Middle frontal gyrus (tissue), 1 donor: ENCODE results near the gene RAB28.

Experiments
- DNase-seq: peaks from one replicate; pipeline ENCODE4 v3.0.0-alpha.2; 2015; ENCODE audit warnings: low spot score; ENCODE audit errors: extremely low spot score

Gene RAB28

DNA sequence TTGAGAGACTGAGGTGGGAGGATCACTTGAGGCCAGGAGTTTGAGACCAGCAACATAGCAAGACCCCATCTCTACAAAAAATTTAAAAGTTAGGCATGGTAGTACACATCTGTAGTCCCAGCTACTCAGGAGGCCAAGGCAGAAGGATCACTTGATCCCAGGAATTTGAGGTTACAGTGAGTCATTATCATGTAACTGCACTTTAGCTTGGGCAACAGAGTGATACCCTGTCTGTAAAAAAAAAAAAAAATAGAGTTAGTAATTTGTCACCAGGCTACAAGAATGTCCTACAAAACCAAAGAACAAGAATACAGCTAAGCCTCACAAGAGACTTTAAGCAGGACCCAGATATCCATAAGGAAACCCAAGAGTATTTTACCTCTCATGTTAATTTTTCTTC, 27.0 kb upstream of the RAB28 start:
- no peak for DNase-seq

- DNase-seq, result no peak
These were observed 25.3 kb upstream of the RAB28 start for GRCh38 chr4:13509442-13509841.

DNA sequence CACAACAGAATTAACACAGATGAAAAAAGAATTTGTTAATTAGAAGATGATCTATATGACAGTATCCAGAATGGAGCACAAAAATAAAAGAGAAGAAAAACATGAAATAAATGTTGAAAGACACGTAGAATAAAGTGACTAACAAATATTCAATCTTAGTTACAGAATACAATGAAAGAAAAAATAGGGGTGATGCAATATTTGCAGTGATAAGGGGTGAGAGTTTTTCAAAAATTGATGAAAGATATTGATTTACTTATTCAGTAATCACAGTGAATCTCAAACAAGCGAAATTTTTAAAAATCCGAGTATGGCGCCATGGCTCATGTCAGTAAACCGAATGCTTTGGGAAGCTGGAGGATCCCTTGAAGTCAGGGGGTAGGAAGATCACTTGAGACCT, 20.2 kb upstream of the RAB28 start:
- no peak for DNase-seq

DNA sequence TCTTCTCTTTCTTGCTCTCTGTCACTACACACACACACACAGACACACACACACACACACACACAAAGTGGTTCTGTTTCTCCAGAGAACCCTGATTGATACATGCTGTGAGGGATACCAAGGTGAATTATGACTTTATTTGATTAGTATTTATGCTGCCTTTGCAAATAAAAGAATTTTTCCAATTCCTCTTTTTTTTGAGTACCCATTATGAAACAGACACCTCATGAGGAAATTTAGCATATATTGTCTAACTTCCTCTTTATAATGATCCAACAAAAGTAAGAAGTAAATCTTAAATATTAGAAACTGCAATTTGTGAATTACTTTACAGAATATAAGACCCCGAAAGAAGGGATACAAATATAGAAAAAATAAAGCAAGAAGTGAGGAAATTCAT, 14.3 kb upstream of the RAB28 start:
- no peak for DNase-seq

DNA sequence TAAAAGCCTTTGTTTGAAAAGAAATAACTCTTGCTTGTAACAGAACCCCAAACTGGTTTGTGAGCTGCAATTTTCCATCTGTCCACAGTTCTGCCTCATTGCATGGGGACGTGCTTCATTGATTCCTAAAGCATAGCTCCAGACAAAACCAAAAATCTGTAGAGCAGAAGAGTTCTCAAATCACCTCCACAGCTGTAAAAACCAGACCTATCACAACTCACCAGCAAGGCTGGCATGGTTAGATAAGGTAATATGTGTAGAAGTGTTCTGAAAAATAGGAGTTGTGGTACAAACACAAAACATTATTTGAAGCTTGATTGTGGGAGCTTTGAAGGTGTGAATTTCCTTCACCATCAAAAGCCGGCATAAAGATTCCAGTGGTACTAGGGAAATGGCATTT, 12.5 kb upstream of the RAB28 start:
- DNase-seq, result no peak

DNA sequence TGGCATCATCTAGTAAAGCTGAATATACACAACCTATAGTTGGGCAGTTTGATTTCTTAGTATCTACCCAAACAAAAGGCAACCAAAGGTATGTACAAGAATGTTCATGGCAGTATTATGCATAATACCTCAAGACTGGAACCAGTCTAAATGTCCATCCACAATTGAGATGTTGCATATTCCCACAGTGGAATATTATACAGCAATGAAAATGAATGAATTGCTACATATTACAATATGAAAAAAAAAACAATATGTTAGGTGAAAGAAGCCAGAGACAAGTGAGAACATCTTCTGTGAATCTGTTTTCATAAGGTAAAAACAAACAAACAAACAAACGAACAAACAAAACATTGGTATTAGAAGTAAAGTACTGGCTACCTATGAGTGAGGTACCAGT, 11.6 kb upstream of the RAB28 start:
- no peak for DNase-seq

DNA sequence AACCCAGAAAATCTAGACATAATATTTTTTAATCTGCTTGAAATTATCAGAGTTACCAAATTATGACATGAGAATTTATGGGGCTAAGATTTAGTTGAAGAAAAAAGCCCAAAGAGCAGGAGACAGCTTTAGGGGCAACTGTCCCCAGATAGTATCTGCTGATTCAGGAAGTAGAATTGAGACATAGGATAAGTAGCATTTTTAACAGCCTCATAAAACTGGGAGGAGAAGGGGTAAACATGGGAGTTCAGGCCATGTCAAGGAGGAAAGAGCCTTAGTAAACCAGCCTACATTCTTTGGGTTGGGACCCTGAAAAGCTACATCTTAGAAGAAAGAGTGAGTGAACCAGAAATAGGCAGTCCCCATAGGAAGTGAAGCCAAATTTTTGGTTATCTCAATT, 9.7 kb upstream of the RAB28 start:
- DNase-seq, result no peak

DNA sequence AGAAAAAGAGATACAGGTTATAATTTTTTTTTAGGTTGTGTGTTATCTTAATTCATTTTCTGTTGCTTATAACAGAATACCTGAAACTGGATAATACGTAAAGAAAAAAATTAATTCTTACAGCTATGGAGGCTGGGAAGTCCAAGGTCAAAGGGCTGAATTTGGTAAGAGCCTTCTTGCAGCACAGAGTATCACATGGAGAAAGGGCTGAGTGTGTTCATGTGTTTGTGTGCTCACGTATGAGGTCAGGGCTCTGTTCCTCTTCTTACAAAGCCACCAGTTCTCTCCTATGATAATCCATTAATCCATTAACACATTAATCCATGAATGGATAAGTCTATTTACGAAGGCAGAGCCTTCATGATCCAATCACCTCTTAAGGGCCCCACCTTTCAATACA, 8.6 kb upstream of the RAB28 start:
- no peak for DNase-seq

DNA sequence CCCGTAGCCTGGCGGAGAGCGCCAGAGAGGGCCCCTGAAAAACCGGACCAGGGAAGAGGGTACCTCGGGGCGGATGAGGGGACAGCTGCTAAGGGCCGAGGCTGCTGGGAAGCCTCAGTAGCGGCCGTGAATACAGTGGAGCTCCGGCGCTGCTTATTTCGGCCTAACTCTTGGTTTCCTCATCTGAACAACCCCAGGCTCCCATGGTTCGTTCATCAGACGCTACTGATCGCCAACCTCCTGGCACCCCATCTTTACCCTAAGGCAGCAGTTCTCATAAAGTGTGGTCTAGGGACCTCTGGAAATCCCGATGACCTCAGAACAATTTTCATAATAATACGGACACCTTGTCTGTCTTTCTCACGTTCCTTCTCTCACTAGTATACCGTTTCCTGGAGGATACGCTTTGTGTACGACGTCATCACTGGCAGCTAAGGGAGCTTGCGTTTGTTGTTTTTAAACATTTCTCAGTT, 645 bp upstream of the RAB28 start:
- no peak for DNase-seq

GRCh38 chr4:13483768-13484121, 395 bp downstream of the RAB28 start:
- no peak for DNase-seq

DNA sequence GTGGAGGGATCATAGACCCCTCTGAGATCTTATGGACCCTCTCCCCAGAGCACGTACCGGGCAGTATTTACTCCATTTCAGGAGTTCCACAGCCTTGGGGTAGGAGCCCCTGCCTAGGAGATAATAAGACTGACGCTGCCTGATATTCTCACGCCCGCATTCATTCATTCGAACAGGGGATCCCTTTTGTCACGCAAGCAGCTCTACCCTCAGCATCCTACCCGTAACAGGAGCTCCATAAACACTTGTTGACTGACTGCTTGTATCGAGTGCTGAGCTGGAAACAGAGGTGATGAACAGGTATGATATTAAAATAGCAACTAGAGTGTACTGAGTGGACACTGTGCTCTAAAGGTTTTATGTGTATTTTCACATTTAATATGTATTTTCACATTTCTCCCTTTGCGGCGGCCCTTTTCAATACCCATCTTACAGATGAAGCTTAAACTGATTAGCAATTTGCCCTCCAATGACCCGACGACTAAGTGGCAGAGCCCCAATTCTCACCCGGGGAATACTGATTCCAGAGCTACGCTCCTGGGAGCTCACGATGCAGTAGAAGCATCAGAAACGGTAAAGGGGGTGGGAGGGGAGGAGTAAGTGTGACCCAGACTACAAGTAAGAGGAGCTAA, 888 bp downstream of the RAB28 start:
- no peak for DNase-seq

DNA sequence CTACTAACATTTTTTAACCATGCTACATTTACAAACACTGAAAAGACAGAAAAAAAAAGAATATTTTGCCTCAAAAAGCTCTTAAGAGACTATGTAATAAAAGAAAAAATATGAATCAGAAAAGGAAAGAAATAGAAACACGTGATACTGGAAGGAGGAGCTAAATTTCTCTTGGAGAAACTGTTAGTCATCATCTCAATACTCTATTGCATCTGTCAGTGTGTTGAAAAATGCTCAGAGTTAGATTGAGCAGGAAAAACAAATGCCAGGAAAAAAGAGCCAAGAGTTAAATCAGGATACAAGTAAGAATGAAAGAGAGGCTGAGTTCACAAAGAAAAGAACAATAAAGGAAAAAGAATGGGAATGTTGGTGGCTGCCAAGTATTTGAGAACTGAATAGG, 2.6 kb downstream of the RAB28 start:
- no peak for DNase-seq

- no peak for DNase-seq
These were observed 5.4 kb downstream of the RAB28 start for GRCh38 chr4:13478707-13479106.

- no peak for DNase-seq
These were observed 6.0 kb downstream of the RAB28 start for GRCh38 chr4:13478131-13478530.

DNA sequence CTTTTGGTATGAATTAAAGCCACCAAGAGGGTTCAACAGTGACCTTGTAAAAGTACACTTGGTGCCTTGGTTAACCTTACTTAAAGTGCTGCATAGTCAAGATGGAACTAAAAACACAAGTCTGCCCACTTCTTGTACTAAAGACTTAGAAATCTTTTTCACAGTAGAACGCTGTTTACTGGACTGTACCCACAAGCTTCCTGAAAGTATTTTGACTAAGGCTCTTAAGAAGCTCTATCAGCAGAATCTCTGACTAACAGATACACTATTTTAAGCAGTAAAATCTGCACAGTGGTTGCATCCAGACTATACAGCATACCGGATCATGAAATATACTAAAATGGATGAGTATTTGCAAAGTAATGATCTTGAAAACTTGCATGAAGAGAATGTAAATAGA, 7.2 kb downstream of the RAB28 start:
- no peak for DNase-seq

- no peak for DNase-seq
These were observed 8.0 kb downstream of the RAB28 start for GRCh38 chr4:13476152-13476551.

DNA sequence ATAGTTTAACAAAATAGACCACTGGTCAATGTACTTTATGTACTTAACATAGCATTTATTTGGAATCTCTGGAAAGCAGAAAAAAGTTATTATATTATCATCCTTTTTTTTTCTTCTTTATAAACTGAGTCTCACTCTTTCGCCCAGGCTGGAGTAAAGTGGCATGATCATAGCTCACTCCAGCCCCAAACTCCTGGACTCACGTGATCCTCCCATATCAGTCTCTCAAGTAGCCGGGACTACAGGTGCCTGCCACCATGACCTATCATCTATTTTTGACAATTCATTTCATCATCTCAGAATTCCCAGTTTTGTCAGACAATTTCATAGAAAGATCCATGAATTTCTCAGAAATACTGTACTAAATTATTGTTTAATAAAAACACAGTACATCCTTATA, 12.7 kb downstream of the RAB28 start:
- no peak for DNase-seq

GRCh38 chr4:13470379-13470778, 13.8 kb downstream of the RAB28 start:
- no peak for DNase-seq

DNA sequence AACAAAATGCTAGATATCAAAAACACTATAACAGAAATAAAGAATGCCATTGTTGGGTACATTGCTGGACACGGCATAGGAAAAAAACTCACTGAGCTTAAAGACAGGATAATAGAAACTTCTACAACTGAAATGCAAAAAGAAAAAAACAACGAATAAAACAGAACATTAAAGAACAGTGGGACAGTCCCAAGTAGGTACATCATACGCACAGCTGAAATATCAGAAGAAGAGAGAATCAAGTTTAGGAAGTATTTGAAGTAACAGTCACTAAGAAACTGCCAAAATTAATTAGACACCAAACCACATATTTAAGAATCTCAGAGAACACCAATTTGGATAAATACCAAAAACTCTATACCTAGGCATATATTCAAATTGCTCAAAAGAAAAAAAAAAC, 19.2 kb downstream of the RAB28 start:
- DNase-seq, result no peak

- DNase-seq, result no peak
These were observed 19.6 kb downstream of the RAB28 start for GRCh38 chr4:13464543-13464942.

- DNase-seq, result no peak
These were observed 22.8 kb downstream of the RAB28 start for GRCh38 chr4:13461191-13461905.

GRCh38 chr4:13455411-13455810, 28.7 kb downstream of the RAB28 start:
- no peak for DNase-seq

DNA sequence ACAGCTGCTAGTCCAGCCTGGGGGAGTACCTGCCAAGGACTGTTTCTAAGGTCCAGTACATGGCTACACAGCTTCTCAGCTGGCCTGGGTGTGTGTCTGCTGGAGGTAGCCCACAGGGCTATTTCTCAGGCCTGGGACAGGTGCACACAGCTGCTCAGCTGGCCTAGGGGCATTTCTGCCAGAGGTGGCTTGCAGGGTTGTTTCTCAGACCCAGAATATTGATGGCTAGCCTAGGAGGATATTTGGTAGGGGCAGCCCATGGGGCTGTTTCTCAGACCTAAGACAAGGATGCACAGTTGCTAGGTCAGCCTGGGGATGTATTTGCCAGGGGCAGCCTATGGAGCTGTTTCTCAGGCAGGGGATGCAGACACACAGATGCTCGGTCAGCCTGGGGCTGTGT, 29.4 kb downstream of the RAB28 start:
- DNase-seq, result no peak
